Measurements from ENCODE around the gene CEP83.

DNA sequence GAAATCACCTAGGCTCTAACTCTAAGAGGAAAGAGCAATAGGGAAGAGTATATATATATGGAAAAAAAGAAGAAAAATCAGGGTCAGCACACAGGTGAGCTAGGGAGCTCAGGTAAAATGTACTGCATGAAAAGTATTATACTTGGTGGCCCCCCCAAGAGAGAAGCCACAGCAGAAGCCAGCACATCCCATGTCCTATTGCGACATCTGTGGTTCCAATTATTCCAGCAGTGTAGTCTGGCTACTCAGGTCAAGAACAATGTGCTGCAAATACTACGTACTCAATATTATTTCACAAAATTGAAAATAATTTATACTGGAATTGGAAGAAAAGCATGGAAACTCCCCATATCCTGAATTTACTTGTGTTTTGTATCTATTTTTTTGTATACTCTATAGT is 85.5 kb downstream of the CEP83 start:
- no peak for TF ChIP-seq ELF1 (IDR thresholded peaks at IDR 0.05)
- no peak for TF ChIP-seq GATA2 (CRISPR knock-in tag; IDR thresholded peaks at IDR 0.05)
- TF ChIP-seq, protein P1, sequence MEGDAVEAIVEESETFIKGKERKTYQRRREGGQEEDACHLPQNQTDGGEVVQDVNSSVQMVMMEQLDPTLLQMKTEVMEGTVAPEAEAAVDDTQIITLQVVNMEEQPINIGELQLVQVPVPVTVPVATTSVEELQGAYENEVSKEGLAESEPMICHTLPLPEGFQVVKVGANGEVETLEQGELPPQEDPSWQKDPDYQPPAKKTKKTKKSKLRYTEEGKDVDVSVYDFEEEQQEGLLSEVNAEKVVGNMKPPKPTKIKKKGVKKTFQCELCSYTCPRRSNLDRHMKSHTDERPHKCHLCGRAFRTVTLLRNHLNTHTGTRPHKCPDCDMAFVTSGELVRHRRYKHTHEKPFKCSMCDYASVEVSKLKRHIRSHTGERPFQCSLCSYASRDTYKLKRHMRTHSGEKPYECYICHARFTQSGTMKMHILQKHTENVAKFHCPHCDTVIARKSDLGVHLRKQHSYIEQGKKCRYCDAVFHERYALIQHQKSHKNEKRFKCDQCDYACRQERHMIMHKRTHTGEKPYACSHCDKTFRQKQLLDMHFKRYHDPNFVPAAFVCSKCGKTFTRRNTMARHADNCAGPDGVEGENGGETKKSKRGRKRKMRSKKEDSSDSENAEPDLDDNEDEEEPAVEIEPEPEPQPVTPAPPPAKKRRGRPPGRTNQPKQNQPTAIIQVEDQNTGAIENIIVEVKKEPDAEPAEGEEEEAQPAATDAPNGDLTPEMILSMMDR (IDR thresholded peaks at IDR 0.05): no peak
- no peak for TF ChIP-seq SIN3A (IDR thresholded peaks at IDR 0.05; ENCODE audit: borderline replicate concordance, low read depth, low read length)
- TF ChIP-seq, protein P2, sequence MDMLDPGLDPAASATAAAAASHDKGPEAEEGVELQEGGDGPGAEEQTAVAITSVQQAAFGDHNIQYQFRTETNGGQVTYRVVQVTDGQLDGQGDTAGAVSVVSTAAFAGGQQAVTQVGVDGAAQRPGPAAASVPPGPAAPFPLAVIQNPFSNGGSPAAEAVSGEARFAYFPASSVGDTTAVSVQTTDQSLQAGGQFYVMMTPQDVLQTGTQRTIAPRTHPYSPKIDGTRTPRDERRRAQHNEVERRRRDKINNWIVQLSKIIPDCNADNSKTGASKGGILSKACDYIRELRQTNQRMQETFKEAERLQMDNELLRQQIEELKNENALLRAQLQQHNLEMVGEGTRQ (IDR thresholded peaks at IDR 0.05; ENCODE audit: borderline replicate concordance, low read depth, low read length): no peak
- TF ChIP-seq TAF1 (IDR thresholded peaks at IDR 0.05; ENCODE audit: borderline replicate concordance, low read depth, low read length): no peak

All from SK-N-SH (cell line).